Fibroblast of upper back skin (primary cell): Measurements from ENCODE around the gene OVOL3.
"Not testable (repeated sequence)": the region's sequence is repeated elsewhere in the genome, so short reads cannot be mapped to it uniquely, and the experiment has no call there.

ENCODE experiments used
- DNase-seq: peaks from one replicate; pipeline ENCODE4 v3.0.0-alpha.2; 2013

OVOL3 gene

GRCh38 chr19:36110487-36111199 is at the start of gene OVOL3:
Gene OVOL3 (plus strand): TSS chr19:36111143. CDS start chr19:36111203, 60 bp downstream.
- DNase-seq: no peak

DNA sequence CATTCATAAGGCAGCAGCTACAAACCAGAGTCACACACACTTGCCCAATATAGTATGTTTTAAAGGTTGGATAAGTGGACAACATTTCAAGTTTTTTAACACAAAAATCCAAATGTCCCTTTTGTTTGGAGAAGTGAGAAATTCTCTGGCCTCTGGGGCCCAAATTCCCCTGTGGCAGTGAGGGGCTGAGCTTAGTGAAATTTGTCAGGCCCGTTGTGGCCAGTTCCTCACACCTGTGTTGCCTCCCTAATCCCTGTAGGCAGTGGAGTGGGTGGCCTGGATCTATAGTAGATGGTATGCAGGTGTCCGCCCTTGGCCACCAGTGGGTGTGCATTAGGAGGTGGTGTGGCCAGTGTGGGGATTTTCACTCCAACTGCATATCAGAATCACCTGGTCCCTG is 49.6 kb upstream of the OVOL3 start:
- DNase-seq: no peak

DNA sequence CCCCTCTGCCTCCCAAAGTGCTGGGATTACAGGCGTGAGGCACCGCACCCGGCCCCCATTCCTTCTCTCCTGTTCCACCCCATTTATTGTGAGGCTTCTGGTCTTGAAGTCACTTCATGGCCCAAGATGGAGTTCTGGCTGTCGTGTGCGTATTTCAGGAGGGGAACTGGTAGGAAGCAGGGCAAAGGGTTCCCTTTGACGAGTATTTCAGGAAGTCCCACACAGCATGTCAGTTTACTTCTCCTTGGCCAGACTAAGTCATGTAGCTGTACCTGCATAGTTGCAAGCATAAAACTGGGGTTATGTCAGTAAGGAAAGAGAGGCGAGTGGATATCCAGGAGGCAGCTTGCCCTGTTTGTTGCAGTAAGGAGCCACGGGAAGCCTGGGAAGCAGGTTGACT is 46.1 kb upstream of the OVOL3 start:
- DNase-seq: no peak

DNA sequence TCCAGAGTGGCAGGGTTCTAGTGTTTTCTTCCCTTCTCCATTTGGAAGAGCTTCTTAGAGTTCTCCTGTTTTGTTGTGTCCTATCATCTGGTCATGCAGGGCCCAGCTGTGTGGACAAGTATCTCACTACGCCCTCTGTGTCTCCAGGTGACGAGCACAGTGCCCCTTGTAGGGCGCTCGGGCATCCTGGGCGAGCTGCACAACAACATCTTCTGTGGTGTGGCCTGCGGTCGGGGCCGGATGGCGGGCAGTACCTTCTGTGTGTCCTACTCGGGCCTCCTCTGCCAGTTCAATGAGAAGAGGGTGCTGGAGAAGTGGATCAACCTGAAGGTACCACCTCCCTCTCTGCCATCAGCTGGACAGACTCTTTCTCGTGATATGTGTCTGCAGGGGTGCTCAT is 43.3 kb upstream of the OVOL3 start:
- DNase-seq: no peak

- not testable (repeated sequence) for DNase-seq
These were observed 42.0 kb upstream of the OVOL3 start for GRCh38 chr19:36068810-36069499.

DNA sequence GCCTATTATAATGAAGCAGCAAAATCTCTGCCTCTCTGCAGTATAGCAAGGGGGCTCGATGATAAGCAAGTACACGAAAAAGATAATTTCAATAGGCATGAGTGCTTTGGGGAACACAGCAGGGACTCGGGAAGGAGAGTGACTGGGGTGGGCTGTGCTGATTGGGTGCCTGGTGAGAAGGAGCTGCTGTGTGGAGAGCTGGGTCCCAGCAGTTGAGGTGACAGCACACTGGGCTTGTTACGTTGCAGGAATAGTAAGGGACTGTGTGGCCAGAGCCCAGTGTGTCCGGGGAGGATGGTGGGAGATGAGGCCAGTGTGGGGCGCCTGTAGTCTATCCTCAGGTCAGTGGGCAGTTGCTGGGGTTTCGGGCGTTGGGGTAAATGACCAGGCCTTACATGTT is 38.9 kb upstream of the OVOL3 start:
- DNase-seq: no peak

GRCh38 chr19:36073121-36073876 is 37.6 kb upstream of the OVOL3 start:
- no peak for DNase-seq

GRCh38 chr19:36079389-36079945 is 31.5 kb upstream of the OVOL3 start:
- DNase-seq: no peak

GRCh38 chr19:36081385-36081784 is 29.6 kb upstream of the OVOL3 start:
- no peak for DNase-seq

GRCh38 chr19:36081894-36082293 is 29.0 kb upstream of the OVOL3 start:
- DNase-seq: peak; percentile 12

DNA sequence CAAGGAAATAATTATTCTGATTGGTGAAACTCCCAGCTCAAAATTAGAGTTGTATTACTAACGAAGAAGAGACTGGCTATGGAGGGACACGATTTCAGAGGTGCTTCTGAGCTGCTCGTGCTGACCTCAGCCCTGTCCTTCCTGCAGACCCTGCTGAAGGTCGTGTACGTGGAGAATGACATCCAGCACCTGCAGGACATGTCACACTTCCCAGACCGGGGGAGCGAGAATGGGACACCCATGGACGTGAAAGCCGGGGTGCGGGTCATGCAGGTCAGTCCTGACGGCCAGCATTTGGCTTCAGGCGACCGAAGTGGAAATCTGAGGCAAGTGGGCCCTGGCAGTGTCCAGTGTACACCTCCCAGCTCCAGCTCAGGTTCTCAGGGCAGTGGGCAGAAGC is 28.0 kb upstream of the OVOL3 start:
- DNase-seq: no peak

DNA sequence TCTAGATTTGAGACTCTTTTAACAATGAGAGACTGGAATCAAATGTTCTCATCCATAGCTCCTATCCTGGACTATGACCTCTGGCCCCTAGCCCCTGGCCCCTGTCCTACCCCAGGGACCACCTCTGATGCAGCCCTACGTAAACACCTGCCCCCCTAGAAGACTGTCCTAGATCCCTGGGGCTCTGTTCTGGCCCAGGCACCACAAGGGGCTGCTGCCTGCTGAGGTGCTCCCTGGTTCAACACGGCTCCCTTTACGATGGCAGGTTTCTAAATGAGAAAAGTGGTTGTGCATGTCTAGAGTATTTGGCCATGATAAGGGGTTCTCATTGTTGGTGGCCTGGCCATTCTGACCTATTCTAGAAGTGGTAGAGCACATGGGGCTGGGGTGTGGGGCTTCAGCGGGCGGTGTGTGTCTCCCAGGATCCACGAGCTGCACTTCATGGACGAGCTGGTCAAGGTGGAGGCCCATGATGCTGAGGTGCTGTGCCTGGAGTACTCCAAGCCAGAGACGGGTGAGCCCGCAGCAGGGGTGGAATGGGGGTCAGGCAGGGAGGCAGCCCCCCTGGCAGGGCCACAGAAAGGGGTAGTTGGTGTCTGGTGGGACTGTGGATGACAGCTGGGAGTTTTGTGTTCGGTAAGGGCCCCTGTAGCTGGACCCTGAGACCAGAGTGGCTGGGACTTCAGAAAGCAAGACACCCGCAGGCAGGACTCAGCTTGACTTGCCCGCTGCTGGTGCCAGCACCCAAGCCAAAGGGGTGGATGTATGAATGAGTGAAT is 26.5 kb upstream of the OVOL3 start:
- no peak for DNase-seq

DNA sequence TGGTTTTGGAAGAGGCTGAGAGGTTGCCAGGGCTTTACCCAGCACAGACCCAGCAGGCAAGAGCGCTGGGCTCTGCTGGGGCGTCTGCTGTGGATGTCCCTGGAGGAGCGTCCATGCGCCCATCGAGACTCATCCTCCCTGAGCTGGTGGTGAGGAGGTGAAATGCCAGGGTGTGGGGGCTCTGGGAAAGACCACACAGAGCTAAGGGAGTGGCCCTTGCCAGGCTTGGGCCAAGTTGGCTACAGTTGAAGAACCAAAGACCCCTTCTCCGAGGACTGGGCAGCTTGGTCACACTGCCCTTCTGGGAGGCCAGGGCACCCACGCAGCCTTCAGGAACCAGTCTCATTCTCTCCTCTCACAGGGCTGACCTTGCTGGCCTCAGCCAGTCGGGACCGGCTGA is 24.6 kb upstream of the OVOL3 start:
- no peak for DNase-seq

- no peak for DNase-seq
These were observed 21.1 kb upstream of the OVOL3 start for GRCh38 chr19:36089847-36090246.

GRCh38 chr19:36090910-36091695 is 19.8 kb upstream of the OVOL3 start:
- no peak for DNase-seq

DNA sequence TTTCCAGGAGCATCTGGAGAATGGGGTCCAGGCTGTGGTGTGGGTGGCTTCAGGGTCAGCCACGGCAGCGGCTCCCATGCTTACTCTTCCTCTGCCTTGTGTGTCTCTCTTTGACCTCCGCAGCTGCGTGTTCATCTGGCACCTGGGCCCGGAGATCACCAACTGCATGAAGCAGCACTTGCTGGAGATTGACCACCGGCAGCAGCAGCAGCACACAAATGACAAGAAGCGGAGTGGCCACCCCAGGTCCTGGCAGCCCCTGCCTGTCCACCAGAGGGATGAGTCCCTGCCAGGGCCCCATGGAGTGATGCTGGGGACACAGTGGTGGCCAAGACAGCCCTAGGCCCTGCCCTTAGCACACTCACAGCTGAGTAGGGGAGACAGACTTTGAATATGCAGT is 18.4 kb upstream of the OVOL3 start:
- no peak for DNase-seq

DNA sequence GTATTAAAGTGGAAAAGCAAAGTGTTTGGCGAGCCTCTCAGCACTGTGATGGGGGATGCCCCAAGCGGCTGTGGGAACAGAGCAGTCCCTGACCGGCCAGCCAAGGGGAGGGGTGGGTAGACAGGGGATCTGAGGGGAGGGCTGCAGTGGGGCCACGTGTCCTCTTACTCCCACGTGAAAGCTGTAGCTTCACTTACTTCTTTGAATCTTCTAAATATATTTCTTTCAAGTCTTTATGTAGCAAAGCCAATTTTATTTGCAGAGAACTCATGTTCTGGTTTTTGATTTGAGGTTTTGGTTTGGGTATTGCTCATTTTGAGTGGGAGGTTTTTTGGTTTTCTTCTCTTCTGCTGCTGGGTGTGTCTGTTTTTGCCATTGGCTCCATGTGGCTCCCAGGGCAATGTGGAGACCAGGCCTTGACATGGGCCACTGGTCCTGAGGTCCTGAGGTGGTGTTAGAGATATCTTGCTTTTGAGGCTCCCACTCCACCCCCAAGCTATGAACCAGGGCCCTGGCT is 17.7 kb upstream of the OVOL3 start:
- DNase-seq: no peak

DNA sequence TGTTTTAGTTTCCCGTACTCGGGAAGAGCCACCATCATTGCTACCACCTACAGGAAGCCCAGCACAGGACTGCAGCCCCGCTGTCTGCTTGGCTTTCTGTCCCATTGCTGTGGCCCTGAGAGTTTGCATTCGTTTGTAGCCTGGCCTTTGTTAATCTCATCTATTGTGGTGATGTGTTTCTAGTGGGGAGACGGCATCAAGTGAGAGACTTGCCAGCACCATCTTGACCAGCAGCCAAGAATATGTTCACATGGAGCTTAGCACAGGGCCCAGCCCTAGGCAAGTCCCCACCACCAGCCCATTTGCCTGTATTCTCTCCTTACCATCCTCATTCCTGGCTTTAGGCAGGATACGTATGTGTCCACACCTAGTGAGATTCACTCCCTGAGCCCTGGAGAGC is 17.3 kb upstream of the OVOL3 start:
- no peak for DNase-seq

GRCh38 chr19:36097036-36097435 is 13.9 kb upstream of the OVOL3 start:
- DNase-seq: no peak

GRCh38 chr19:36099166-36099785 is 11.7 kb upstream of the OVOL3 start:
- DNase-seq: no peak

DNA sequence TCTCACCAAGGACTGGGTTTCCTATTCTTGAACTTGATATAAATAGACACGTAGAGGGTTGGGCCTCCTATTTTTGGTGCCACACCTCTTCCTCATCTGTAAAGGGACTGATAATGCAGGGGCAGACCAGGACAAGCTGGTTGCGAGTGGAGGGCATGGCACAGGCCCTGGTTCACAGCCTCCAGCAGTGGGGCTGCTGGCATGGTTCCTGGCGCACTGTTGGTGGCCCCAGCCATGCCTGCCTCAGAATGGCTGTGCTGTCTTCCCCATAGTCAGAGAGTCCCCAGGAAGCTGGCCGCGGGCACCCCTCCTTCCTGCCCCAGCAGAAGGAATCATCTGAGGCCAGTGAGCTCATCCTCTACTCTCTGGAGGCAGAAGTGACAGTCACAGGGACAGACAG is 10.5 kb upstream of the OVOL3 start:
- DNase-seq: no peak
